ENCODE data around the gene KCNK4. TPM values are rescaled to one million over a fixed set of nuclear protein-coding genes. Genes with fewer than 3 reads are reported as not detected.

The KCNK4 gene
- total RNA-seq, 1 donor = under 0.01 TPM

- no peak for DNase-seq (ENCODE audit: low read depth in 2 of 3, low spot score in 2 of 3)
Observed at GRCh38 chr11:64287676-64288352, 3.3 kb upstream of the KCNK4 start.

GRCh38 chr11:64288353-64288750 lies 2.8 kb upstream of the KCNK4 start:
- no peak for DNase-seq (ENCODE audit: low read depth in 2 of 3, low spot score in 2 of 3)

- no peak for DNase-seq (ENCODE audit: low read depth in 2 of 3, low spot score in 2 of 3)
Observed at GRCh38 chr11:64289002-64289564, 2.0 kb upstream of the KCNK4 start.

GRCh38 chr11:64290352-64291261 lies 495 bp upstream of the KCNK4 start:
- DNase-seq (ENCODE audit: low read depth in 2 of 3, low spot score in 2 of 3) = no peak

- DNase-seq (ENCODE audit: low read depth in 2 of 3, low spot score in 2 of 3) = no peak
Observed at GRCh38 chr11:64291752-64292459, 804 bp downstream of the KCNK4 start.

GRCh38 chr11:64292460-64293254 lies 1.6 kb downstream of the KCNK4 start:
- peak in 1 of 3 donors; percentile 26 for DNase-seq (ENCODE audit: low read depth in 2 of 3, low spot score in 2 of 3)

- no peak for DNase-seq (ENCODE audit: low read depth in 2 of 3, low spot score in 2 of 3)
Observed at GRCh38 chr11:64294774-64295173, 3.7 kb downstream of the KCNK4 start.

- no peak for DNase-seq (ENCODE audit: low read depth in 2 of 3, low spot score in 2 of 3)
Observed at GRCh38 chr11:64295760-64296159, 4.7 kb downstream of the KCNK4 start.

GRCh38 chr11:64296236-64296635 lies 5.1 kb downstream of the KCNK4 start:
- DNase-seq (ENCODE audit: low read depth in 2 of 3, low spot score in 2 of 3) = no peak

GRCh38 chr11:64296830-64297698 lies 6.0 kb downstream of the KCNK4 start:
- DNase-seq (ENCODE audit: low read depth in 2 of 3, low spot score in 2 of 3) = no peak

GRCh38 chr11:64297699-64298358 lies 6.7 kb downstream of the KCNK4 start:
- DNase-seq (ENCODE audit: low read depth in 2 of 3, low spot score in 2 of 3) = peak in 1 of 3 donors; percentile 38

GRCh38 chr11:64298966-64299846 lies 8.1 kb downstream of the KCNK4 start:
- DNase-seq (ENCODE audit: low read depth in 2 of 3, low spot score in 2 of 3) = peak in 1 of 3 donors; percentile 44

GRCh38 chr11:64299847-64300648 lies 8.9 kb downstream of the KCNK4 start, which contains the start of gene CATSPERZ:
TSS of gene CATSPERZ (plus strand) at chr11:64300358. CDS start at chr11:64300411, 53 bp downstream.
- peak in 1 of 3 donors; percentile 17 for DNase-seq (ENCODE audit: low read depth in 2 of 3, low spot score in 2 of 3)

GRCh38 chr11:64303109-64304031 lies 12.3 kb downstream of the KCNK4 start:
- no peak for DNase-seq (ENCODE audit: low read depth in 2 of 3, low spot score in 2 of 3)

- DNase-seq (ENCODE audit: low read depth in 2 of 3, low spot score in 2 of 3) = no peak
Observed at GRCh38 chr11:64304032-64304315, 12.9 kb downstream of the KCNK4 start.

All from hematopoietic multipotent progenitor cell (in vitro differentiated cells).